Transverse colon (tissue), 4 donors: ENCODE results near the gene ERICH4. TPM values are rescaled to one million over a fixed set of nuclear protein-coding genes. Genes with fewer than 3 reads are reported as not detected.

Experiments
- DNase-seq: peaks from one replicate; pipeline ENCODE4 v3.0.0-alpha.2; 2019
- H3K27ac ChIP-seq, 4 donors: fragments of 200-600 bp; sonication (generic); 2 replicates each; pipeline ENCODE4 v1.5.1; 2016 to 2018; ENCODE audit warnings: inconsistent platforms in 4 of 4
- H3K27me3 ChIP-seq: fragments of 200-600 bp; sonication (generic); 2 replicates; pipeline ENCODE4 v1.5.1; 2017; ENCODE audit warnings: inconsistent platforms
- H3K36me3 ChIP-seq, 4 donors: fragments of 200-600 bp; sonication (generic); 2 replicates each; pipeline ENCODE4 v1.5.1; 2017 to 2019; ENCODE audit warnings: inconsistent platforms in 4 of 4
- H3K4me1 ChIP-seq, 4 donors: fragments of 200-600 bp; sonication (generic); 2 replicates each; pipeline ENCODE4 v1.5.1; 2017 to 2020; ENCODE audit warnings: inconsistent platforms in 4 of 4
- H3K4me3 ChIP-seq, 4 donors: fragments of 200-600 bp; sonication (generic); 1 replicate in 1 of 4; 2 replicates in 3 of 4; pipeline versions ENCODE4 v1.5.1 to v1.6.1; 2017 to 2019; ENCODE audit warnings: inconsistent platforms in 4 of 4
- H3K9me3 ChIP-seq, 2 donors: fragments of 200-600 bp; sonication (generic); 2 replicates each; pipeline ENCODE4 v1.5.1; 2017 to 2019; ENCODE audit warnings: inconsistent platforms in 2 of 2
- CTCF ChIP-seq, 5 experiments: fragments of 200-600 bp in 3 of 5; fragments of 450-650 bp in 2 of 5; sonication (generic) in 3 of 5; IDR thresholded peaks; 1 replicate in 2 of 5; 2 replicates in 3 of 5; pipeline ENCODE4 v1.5.1; 2016 to 2017; ENCODE audit warnings: antibody characterized with exemption in 5 of 5, inconsistent platforms in 3 of 5, mild to moderate bottlenecking in 2 of 5, moderate library complexity in 1 of 5
- EP300 ChIP-seq: sonication (generic); formaldehyde crosslinking; IDR thresholded peaks from one replicate; pipeline ENCODE4 v1.6.1; 2017; ENCODE audit warnings: antibody characterized with exemption, low read depth
- POLR2A ChIP-seq: fragments of 450-650 bp; IDR thresholded peaks from one replicate; pipeline ENCODE4 v1.6.1; 2016; ENCODE audit warnings: antibody characterized with exemption, mild to moderate bottlenecking, moderate library complexity
- POLR2AphosphoS5 ChIP-seq, 3 donors: sonication (generic); formaldehyde crosslinking; IDR thresholded peaks; one replicate each; pipeline ENCODE4 v1.6.1; 2016; ENCODE audit warnings: antibody characterized with exemption in 3 of 3
- WGBS, 2 donors: methylation state at CpG; one replicate each; pipeline ENCODE4 v1.1.5; 2018; ENCODE audit warnings: low coverage in 1 of 2; 5-methylcytosine and 5-hydroxymethylcytosine counted together
- in situ Hi-C, 4 donors: fragments of 200-750 bp; cut with MboI; loops; one replicate each; pipeline versions ENCODE4 v1.15.0 to v1.15.1; 2017; ENCODE audit warnings: low sequenced_read_pairs in 3 of 4, low pct_ligation_motif_present in 1 of 4, low pct_unique_long_range_greater_than_20kb in 1 of 4
- intact Hi-C: fragments of 100-400 bp; cut with DNase I; formaldehyde crosslinking; loops from one replicate; pipeline ENCODE4 v1.15.1; 2023; ENCODE audit warnings: low total_unique reads
- total RNA-seq, 4 donors: library from RNA; depleted of rRNA; stranded (reverse); fragments of >200 nt; gene quantifications; one replicate each; pipeline ENCODE4 v1.1.0, GENCODE V29; 2016

The ERICH4 gene
- total RNA-seq, 4 donors from 2014 or later, result not detected

- no peak overlapping the region for H3K4me3 ChIP-seq
- intact Hi-C loops, result no loop called here
- DNase-seq, result peak; percentile 91
Measured at GRCh38 chr19:41416194-41416674, 26.7 kb upstream of the ERICH4 start.

GRCh38 chr19:41420101-41420880, 22.7 kb upstream of the ERICH4 start:
- Histone ChIP-seq H3K4me1 (peaks cover 5 to 35% (median 22%) of the 10 kb centered on the region in 4 donors), H3K36me3 (peaks cover 0 to 28% (median 12%) of the 10 kb centered on the region in 4 donors), H3K27ac (peak overlapping the region; percentile 46 to 65 (median 62)), H3K27me3 (no peaks in the 10 kb centered on the region), H3K9me3 (no peaks in the 10 kb centered on the region), H3K4me3 (no peak overlapping the region)
- no peak for DNase-seq
- intact Hi-C loops (no loop called here), in situ Hi-C loops (no loop called here)
- TF ChIP-seq POLR2AphosphoS5 (IDR thresholded peaks at IDR 0.05) (no peak), POLR2A (no peak), EP300 (no peak), CTCF (IDR thresholded peaks at IDR 0.05) (no peak)
- 61 to 81% methylated on average over 3 to 8 of the region's 8 CpGs for WGBS, 2 donors

More at GRCh38 chr19:41416194-41416674, 26.7 kb upstream of the ERICH4 start:
- Histone ChIP-seq H3K9me3 (no peaks in the 10 kb centered on the region), H3K4me1 (peaks cover 3 to 21% (median 7%) of the 10 kb centered on the region in 4 donors), H3K36me3 (peaks cover 0 to 36% (median 9%) of the 10 kb centered on the region in 4 donors), H3K27me3 (no peaks in the 10 kb centered on the region), H3K27ac (peak overlapping the region; percentile 46 to 73 (median 62))
- in situ Hi-C loops, result no loop called here
- TF ChIP-seq POLR2A (peak; percentile 38), CTCF (IDR thresholded peaks at IDR 0.05) (no peak), EP300 (no peak), POLR2AphosphoS5 (IDR thresholded peaks at IDR 0.05) (peak; percentile 12 to 74 (median 69))
- 46% methylated on average over 12 of the region's 12 CpGs; no CpG with 5 or more reads in 1 of the 2 donors for WGBS, 2 donors

- H3K4me3 ChIP-seq, result no peak overlapping the region
- in situ Hi-C loops (no loop called here), intact Hi-C loops (no loop called here)
- TF ChIP-seq POLR2AphosphoS5 (IDR thresholded peaks at IDR 0.05) (peak; percentile 11 to 57 (median 32)), CTCF (IDR thresholded peaks at IDR 0.05) (no peak), POLR2A (peak; percentile 43)
- H3K4me1 ChIP-seq, result peaks cover 14 to 42% (median 32%) of the 10 kb centered on the region in 4 donors
- peaks cover 0 to 25% (median 12%) of the 10 kb centered on the region in 4 donors for H3K36me3 ChIP-seq
- peak overlapping the region; percentile 46 to 65 (median 62) for H3K27ac ChIP-seq
- DNase-seq, result peak; percentile 66
- H3K27me3 ChIP-seq, result no peaks in the 10 kb centered on the region
- 40 to 65% methylated on average over 1 to 6 of the region's 6 CpGs for WGBS, 2 donors
- H3K9me3 ChIP-seq, result no peaks in the 10 kb centered on the region
Measured at GRCh38 chr19:41421314-41421713, 21.6 kb upstream of the ERICH4 start.

GRCh38 chr19:41421973-41422372, 21.0 kb upstream of the ERICH4 start:
- peaks cover 0 to 21% (median 12%) of the 10 kb centered on the region in 4 donors for H3K36me3 ChIP-seq
- WGBS, 2 donors, result 93% methylated on average over 20 of the region's 20 CpGs; no CpG with 5 or more reads in 1 of the 2 donors
- H3K4me1 ChIP-seq, result peaks cover 16 to 47% (median 38%) of the 10 kb centered on the region in 4 donors
- H3K27me3 ChIP-seq, result no peaks in the 10 kb centered on the region
- in situ Hi-C loops (no loop called here), intact Hi-C loops (no loop called here)
- no peak for DNase-seq
- peak overlapping the region; percentile 46 to 65 (median 62) for H3K27ac ChIP-seq
- no peak overlapping the region for H3K4me3 ChIP-seq
- no peaks in the 10 kb centered on the region for H3K9me3 ChIP-seq
- TF ChIP-seq CTCF (IDR thresholded peaks at IDR 0.05) (no peak), POLR2A (no peak), POLR2AphosphoS5 (IDR thresholded peaks at IDR 0.05) (no peak), EP300 (no peak)
